NB4 (cell line): Measurements from ENCODE around the gene OR1N2.
"Not testable (repeated sequence)": the region's sequence is repeated elsewhere in the genome, so short reads cannot be mapped to it uniquely, and the experiment has no call there.

Experiments used
- CTCF ChIP-seq: IDR thresholded peaks from one replicate; pipeline ENCODE4 v1.5.1; 2012; ENCODE audit warnings: low read depth, low read length
- POLR2A ChIP-seq: IDR thresholded peaks from 2 replicates; pipeline ENCODE4 v1.6.1; 2011; ENCODE audit warnings: mild to moderate bottlenecking; ENCODE audit not compliant: insufficient read length; ENCODE audit errors: extremely low read depth

DNA sequence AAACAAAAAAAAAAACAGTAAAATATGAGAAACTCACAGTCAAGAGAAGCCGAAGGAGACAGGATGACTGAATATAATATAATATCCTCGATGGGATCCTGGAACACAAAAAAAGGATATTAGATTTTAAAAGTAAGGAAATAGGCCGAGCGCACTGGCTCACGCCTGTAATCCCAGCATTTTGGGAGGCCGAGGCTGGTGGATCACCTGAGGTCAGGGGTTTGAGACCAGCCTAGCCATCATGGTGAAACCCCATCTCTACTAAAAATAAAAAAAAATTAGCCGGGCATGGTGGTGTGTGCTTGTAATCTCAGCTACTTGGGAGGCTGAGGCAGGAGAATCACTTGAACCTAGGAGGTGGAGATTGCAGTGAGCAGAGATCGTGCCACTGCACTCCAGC is 30.4 kb downstream of the OR1N2 start, which contains the start of gene OR1L8:
- not testable (repeated sequence) for TF ChIP-seq POLR2A, CTCF
